NCI-H774 (cell line): Measurements from ENCODE around the gene S100A5.
A peak's percentile ranks its signal among the peaks of the same experiment; 100 is the strongest.
"Not testable (repeated sequence)": the region's sequence is repeated elsewhere in the genome, so short reads cannot be mapped to it uniquely, and the experiment has no call there.

Experiments used
- DNase-seq: peaks from one replicate; lab custom pipeline; 2025; lab: John Stamatoyannopoulos, UW

Gene S100A5

GRCh38 chr1:153540394-153541361 is at the start of gene S100A5:
TSS of gene S100A5 (minus strand) at chr1:153540934. CDS start at chr1:153540191, 743 bp downstream.
- DNase-seq, result no peak

GRCh38 chr1:153588482-153588881 is 47.7 kb upstream of the S100A5 start:
- DNase-seq, result no peak

- not testable (repeated sequence) for DNase-seq
Measured at GRCh38 chr1:153588033-153588432, 47.3 kb upstream of the S100A5 start.

GRCh38 chr1:153587314-153587713 is 46.6 kb upstream of the S100A5 start:
- DNase-seq, result no peak

- no peak for DNase-seq
Measured at GRCh38 chr1:153586347-153586746, 45.6 kb upstream of the S100A5 start.

GRCh38 chr1:153585006-153585405 is 44.3 kb upstream of the S100A5 start:
- DNase-seq, result no peak

- DNase-seq, result no peak
Measured at GRCh38 chr1:153583976-153584375, 43.2 kb upstream of the S100A5 start.

GRCh38 chr1:153583514-153583913 is 42.8 kb upstream of the S100A5 start:
- DNase-seq, result not testable (repeated sequence)

- not testable (repeated sequence) for DNase-seq
Measured at GRCh38 chr1:153582836-153583235, 42.1 kb upstream of the S100A5 start.

- DNase-seq, result no peak
Measured at GRCh38 chr1:153578936-153579335, 38.2 kb upstream of the S100A5 start.

- no peak for DNase-seq
Measured at GRCh38 chr1:153578490-153578889, 37.8 kb upstream of the S100A5 start.

GRCh38 chr1:153577624-153578051 is 36.9 kb upstream of the S100A5 start:
- DNase-seq, result no peak

GRCh38 chr1:153577138-153577537 is 36.4 kb upstream of the S100A5 start:
- no peak for DNase-seq

- DNase-seq, result not testable (repeated sequence)
Measured at GRCh38 chr1:153575497-153575896, 34.8 kb upstream of the S100A5 start.

GRCh38 chr1:153575081-153575491 is 34.4 kb upstream of the S100A5 start:
- DNase-seq, result not testable (repeated sequence)

GRCh38 chr1:153573351-153573750 is 32.6 kb upstream of the S100A5 start:
- no peak for DNase-seq

GRCh38 chr1:153572569-153573015 is 31.9 kb upstream of the S100A5 start:
- peak; percentile 70 for DNase-seq

- DNase-seq, result no peak
Measured at GRCh38 chr1:153571706-153572105, 31.0 kb upstream of the S100A5 start.

- DNase-seq, result no peak
Measured at GRCh38 chr1:153570874-153571273, 30.1 kb upstream of the S100A5 start.

GRCh38 chr1:153569465-153569864 is 28.7 kb upstream of the S100A5 start:
- no peak for DNase-seq

- DNase-seq, result peak; percentile 71
Measured at GRCh38 chr1:153568367-153569099, 27.8 kb upstream of the S100A5 start.

- DNase-seq, result no peak
Measured at GRCh38 chr1:153567621-153568366, 27.1 kb upstream of the S100A5 start.
